ENCODE measurements around the gene ZNF71. TPM values are rescaled to one million over a fixed set of nuclear protein-coding genes. Genes with fewer than 3 reads are reported as not detected.

Gene ZNF71
- total RNA-seq, 1 donor from 2014 or later: 29.6 TPM

DNA sequence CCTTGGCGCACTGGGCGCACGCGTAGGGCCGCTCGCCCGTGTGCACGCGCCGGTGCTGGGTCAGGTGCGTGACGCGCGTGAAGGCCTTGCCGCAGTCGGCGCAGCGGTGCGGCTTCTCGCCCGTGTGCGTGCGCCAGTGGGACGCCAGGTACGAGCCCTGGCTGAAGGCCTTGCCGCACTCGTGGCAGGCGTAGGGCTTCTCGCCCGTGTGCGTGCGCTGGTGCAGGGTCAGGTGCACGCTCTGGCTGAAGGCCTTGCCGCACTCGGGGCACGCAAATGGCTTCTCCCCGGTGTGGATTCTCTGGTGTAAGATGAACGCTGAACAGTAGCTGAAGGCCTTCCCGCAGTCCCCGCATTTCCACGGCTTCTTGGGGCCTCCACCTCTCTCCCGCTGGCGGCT, 69.4 kb downstream of the ZNF71 start:
- no peaks in the 10 kb centered on the region for H3K4me1 Mint-ChIP-seq (ENCODE audit: unreplicated experiment)
- no peak for DNase-seq (ENCODE audit: low spot score)
- peaks cover 42% of the 10 kb centered on the region for H3K9me3 Mint-ChIP-seq (ENCODE audit: unreplicated experiment)
- no peak overlapping the region for H3K4me3 Mint-ChIP-seq (ENCODE audit: unreplicated experiment)
- peaks cover 20% of the 10 kb centered on the region for H3K36me3 Mint-ChIP-seq (ENCODE audit: low read depth, unreplicated experiment)
- H3K27ac Mint-ChIP-seq (ENCODE audit: unreplicated experiment): no peak overlapping the region
- TF ChIP-seq, protein P1, sequence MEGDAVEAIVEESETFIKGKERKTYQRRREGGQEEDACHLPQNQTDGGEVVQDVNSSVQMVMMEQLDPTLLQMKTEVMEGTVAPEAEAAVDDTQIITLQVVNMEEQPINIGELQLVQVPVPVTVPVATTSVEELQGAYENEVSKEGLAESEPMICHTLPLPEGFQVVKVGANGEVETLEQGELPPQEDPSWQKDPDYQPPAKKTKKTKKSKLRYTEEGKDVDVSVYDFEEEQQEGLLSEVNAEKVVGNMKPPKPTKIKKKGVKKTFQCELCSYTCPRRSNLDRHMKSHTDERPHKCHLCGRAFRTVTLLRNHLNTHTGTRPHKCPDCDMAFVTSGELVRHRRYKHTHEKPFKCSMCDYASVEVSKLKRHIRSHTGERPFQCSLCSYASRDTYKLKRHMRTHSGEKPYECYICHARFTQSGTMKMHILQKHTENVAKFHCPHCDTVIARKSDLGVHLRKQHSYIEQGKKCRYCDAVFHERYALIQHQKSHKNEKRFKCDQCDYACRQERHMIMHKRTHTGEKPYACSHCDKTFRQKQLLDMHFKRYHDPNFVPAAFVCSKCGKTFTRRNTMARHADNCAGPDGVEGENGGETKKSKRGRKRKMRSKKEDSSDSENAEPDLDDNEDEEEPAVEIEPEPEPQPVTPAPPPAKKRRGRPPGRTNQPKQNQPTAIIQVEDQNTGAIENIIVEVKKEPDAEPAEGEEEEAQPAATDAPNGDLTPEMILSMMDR (IDR thresholded peaks at IDR 0.05; ENCODE audit: unreplicated experiment): no peak
- H3K27me3 Mint-ChIP-seq (ENCODE audit: unreplicated experiment): peaks cover 16% of the 10 kb centered on the region

DNA sequence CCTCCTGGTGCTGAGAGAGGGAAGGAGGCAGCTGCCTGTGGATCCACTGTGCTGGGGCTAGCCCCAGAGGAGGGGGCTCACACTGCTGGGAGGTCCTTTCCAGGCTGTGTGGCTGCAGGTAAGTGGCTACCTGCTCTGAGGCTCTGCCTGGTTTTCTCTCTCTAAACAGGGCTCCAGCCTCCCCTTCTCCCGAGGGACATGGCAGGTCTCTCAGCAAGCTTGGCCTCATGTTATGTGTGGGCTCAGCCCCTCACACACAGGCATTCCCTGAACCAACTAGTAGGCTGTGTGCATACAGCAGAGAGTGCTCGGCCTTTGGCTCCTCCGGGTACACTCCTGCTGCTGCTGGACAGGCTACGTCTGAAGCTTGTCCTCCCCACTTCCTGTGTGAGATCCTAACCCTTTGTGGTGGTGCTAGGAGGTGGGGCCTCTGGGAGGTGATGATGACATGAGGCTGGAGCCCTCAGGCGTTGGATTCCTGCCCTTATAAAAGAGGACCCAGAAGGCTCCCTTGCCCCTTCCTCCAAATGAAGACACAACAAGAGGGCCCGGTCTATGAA, 72.3 kb downstream of the ZNF71 start:
- H3K27me3 Mint-ChIP-seq (ENCODE audit: unreplicated experiment): peaks cover 23% of the 10 kb centered on the region
- H3K4me1 Mint-ChIP-seq (ENCODE audit: unreplicated experiment): no peaks in the 10 kb centered on the region
- no peak overlapping the region for H3K4me3 Mint-ChIP-seq (ENCODE audit: unreplicated experiment)
- DNase-seq (ENCODE audit: low spot score): no peak
- TF ChIP-seq, protein P1 (IDR thresholded peaks at IDR 0.05; ENCODE audit: unreplicated experiment): no peak
- H3K9me3 Mint-ChIP-seq (ENCODE audit: unreplicated experiment): peaks cover 40% of the 10 kb centered on the region
- H3K27ac Mint-ChIP-seq (ENCODE audit: unreplicated experiment): no peak overlapping the region
- H3K36me3 Mint-ChIP-seq (ENCODE audit: low read depth, unreplicated experiment): peaks cover 28% of the 10 kb centered on the region

DNA sequence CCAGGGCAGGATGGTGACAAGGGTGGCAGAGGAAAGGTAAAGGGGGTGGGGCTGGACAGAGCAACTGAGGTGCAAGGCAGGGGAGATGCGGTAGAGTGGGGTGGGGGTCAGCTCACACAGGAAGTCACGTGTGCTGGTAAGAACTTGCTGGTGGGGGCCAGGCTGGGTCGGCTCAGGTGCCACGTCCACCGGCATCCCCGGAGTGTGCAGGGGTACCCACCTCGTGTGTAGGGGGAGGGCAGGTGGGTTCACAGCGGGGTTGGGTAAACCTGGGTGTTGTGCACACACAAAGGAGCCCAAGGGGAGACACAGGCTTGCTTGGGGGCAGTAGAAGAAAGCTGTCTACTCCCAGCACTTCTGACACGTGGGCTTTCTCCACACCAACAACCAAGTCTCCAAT, 73.6 kb downstream of the ZNF71 start:
- Mint-ChIP-seq H3K27ac (ENCODE audit: unreplicated experiment) (no peak overlapping the region), H3K4me3 (ENCODE audit: unreplicated experiment) (no peak overlapping the region), H3K4me1 (ENCODE audit: unreplicated experiment) (no peaks in the 10 kb centered on the region), H3K9me3 (ENCODE audit: unreplicated experiment) (peaks cover 35% of the 10 kb centered on the region), H3K27me3 (ENCODE audit: unreplicated experiment) (peaks cover 23% of the 10 kb centered on the region), H3K36me3 (ENCODE audit: low read depth, unreplicated experiment) (peaks cover 25% of the 10 kb centered on the region)
- DNase-seq (ENCODE audit: low spot score): no peak
- TF ChIP-seq, protein P1 (IDR thresholded peaks at IDR 0.05; ENCODE audit: unreplicated experiment): no peak

DNA sequence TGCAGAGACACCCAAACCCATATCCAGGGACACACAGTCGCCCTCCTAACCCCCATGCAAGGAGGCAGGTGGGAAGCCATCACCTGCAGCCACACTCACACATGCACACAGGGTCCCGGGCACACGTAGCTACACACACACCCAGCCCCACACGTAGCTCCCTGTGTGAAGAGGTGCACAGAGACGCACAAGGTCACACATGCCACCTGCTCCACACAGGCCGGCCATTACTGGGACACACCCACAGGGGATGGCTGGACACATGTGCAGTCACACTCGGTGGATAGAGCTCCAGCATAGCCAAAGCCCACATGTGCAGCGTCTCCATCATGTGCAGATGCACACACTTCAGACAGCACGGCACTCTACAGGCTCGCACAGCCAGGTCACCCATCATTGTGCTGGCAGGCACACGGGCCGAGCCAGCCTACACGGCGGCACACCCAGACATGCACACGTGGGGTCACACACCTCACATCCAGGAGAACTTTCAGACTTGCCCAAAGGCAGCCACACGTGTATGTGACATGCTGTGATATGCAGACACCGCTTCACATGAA, 75.4 kb downstream of the ZNF71 start:
- peaks cover 25% of the 10 kb centered on the region for H3K36me3 Mint-ChIP-seq (ENCODE audit: low read depth, unreplicated experiment)
- H3K9me3 Mint-ChIP-seq (ENCODE audit: unreplicated experiment): peaks cover 34% of the 10 kb centered on the region
- peaks cover 16% of the 10 kb centered on the region for H3K27me3 Mint-ChIP-seq (ENCODE audit: unreplicated experiment)
- H3K4me1 Mint-ChIP-seq (ENCODE audit: unreplicated experiment): no peaks in the 10 kb centered on the region
- peak overlapping the region; percentile 53 for H3K27ac Mint-ChIP-seq (ENCODE audit: unreplicated experiment)
- DNase-seq (ENCODE audit: low spot score): no peak
- TF ChIP-seq, protein P1 (IDR thresholded peaks at IDR 0.05; ENCODE audit: unreplicated experiment): no peak
- H3K4me3 Mint-ChIP-seq (ENCODE audit: unreplicated experiment): peak overlapping the region; percentile 71

DNA sequence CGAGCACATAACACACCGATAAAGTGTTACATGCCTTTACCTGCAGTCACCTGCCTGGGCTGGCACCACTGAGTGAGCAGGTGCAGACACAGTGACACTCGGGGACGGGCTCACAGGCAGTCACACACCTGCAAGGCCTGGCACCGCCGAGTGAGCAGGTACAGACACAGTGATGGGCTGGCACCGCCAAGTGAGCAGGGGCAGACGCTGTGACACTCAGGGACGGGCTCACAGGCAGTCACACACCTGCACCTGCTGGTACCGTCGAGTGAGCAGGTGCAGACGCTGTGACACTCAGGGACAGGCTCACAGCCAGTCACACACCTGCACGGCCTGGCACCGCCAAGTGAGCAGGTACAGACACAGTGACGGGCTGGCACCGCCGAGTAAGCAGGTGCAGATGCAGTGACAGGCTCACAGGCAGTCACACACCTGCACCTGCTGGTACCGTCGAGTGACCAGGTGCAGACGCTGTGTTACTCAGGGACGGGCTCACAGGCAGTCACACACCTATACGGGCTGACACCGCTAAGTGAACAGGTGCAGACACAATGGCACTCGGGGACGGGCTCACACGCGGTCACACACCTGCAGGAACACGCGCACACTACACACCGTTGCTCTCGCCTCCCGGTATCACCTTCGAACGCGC, 76.0 kb downstream of the ZNF71 start:
- Mint-ChIP-seq H3K36me3 (ENCODE audit: low read depth, unreplicated experiment) (peaks cover 21% of the 10 kb centered on the region), H3K27ac (ENCODE audit: unreplicated experiment) (no peak overlapping the region), H3K9me3 (ENCODE audit: unreplicated experiment) (peaks cover 30% of the 10 kb centered on the region), H3K4me3 (ENCODE audit: unreplicated experiment) (no peak overlapping the region), H3K27me3 (ENCODE audit: unreplicated experiment) (peaks cover 16% of the 10 kb centered on the region), H3K4me1 (ENCODE audit: unreplicated experiment) (no peaks in the 10 kb centered on the region)
- no peak for DNase-seq (ENCODE audit: low spot score)
- TF ChIP-seq, protein P1 (IDR thresholded peaks at IDR 0.05; ENCODE audit: unreplicated experiment): no peak
